ENCODE data around the gene NAT8L. TPM values are rescaled to one million over a fixed set of nuclear protein-coding genes. Genes with fewer than 3 reads are reported as not detected.
"Not testable (repeated sequence)": the region's sequence is repeated elsewhere in the genome, so short reads cannot be mapped to it uniquely, and the experiment has no call there.

Gene NAT8L
- polyA plus RNA-seq, 3 donors: 0.01 TPM; not detected in 2

- Histone ChIP-seq H3K4me3 (replicated peaks in 1 of 3; ENCODE audit: low read depth in 2 of 3, low read length in 3 of 3) (no peak overlapping the region), H2AFZ (ENCODE audit: insufficient read depth, low read depth, low read length, poor library complexity, severe bottlenecking) (no peak overlapping the region), H3K27ac (ENCODE audit: low read depth in 1 of 2, low read length in 2 of 2) (no peak overlapping the region), H3K4me1 (ENCODE audit: control insufficient read depth in 1 of 2, insufficient read depth in 2 of 2, low read length in 2 of 2) (peaks cover 24% of the 10 kb centered on the region in 2 donors), H4K20me1 (ENCODE audit: insufficient read depth, low read length) (no peaks in the 10 kb centered on the region), H3K27me3 (ENCODE audit: control insufficient read depth in 2 of 2, insufficient read depth in 2 of 2, low read length in 2 of 2) (peaks cover 2 to 11% of the 10 kb centered on the region in 2 donors), H3K9ac (ENCODE audit: insufficient read depth, low read length, poor library complexity, severe bottlenecking) (no peak overlapping the region), H3K4me2 (replicated peaks; ENCODE audit: extremely low read depth, low read length, poor library complexity, severe bottlenecking) (no peak overlapping the region), H3K79me2 (ENCODE audit: insufficient read depth, low read length) (no peaks in the 10 kb centered on the region), H3K9me3 (replicated peaks in 1 of 2; ENCODE audit: control insufficient read depth in 1 of 2, insufficient read depth in 1 of 2, low read length in 2 of 2) (no peaks in the 10 kb centered on the region), H3K36me3 (replicated peaks in 1 of 2; ENCODE audit: control insufficient read depth in 1 of 2, insufficient read depth in 2 of 2, low read length in 2 of 2) (no peaks in the 10 kb centered on the region)
- Mint-ChIP-seq H3K36me3 (no peaks in the 10 kb centered on the region), H3K27ac (no peak overlapping the region), H3K9me3 (peaks cover 0 to 4% (median 0%) of the 10 kb centered on the region in 7 donors), H3K27me3 (ENCODE audit: low read depth in 3 of 3) (peaks cover 28 to 39% (median 39%) of the 10 kb centered on the region in 3 donors), H3K4me1 (peaks cover 23% of the 10 kb centered on the region), H3K4me3 (no peak overlapping the region)
- no peak for DNase-seq
- TF ChIP-seq CTCF (IDR thresholded peaks at IDR 0.05): no peak
- WGBS (ENCODE audit: insufficient coverage): 94% methylated on average over 2 of the region's 4 CpGs
- intact Hi-C loops (cut with micrococcal nuclease): loop anchor here in 1 of 2 donors (10.0 kb wide), 1 partner anchor 290 kb away; the partner anchor contains the start of genes TACC3 and TMEM129
Measured at GRCh38 chr4:2015008-2015407, 44.1 kb upstream of the NAT8L start.

GRCh38 chr4:2021358-2022018 lies 37.6 kb upstream of the NAT8L start:
- intact Hi-C loops (cut with micrococcal nuclease): not testable (repeated sequence)
- peaks cover 52 to 69% (median 66%) of the 10 kb centered on the region in 3 donors for H3K27me3 Mint-ChIP-seq (ENCODE audit: low read depth in 3 of 3)
- 26% methylated on average over 7 of the region's 15 CpGs for WGBS (ENCODE audit: insufficient coverage)

More at GRCh38 chr4:2021358-2022018, 37.6 kb upstream of the NAT8L start:
- not testable (repeated sequence) for H3K4me1 ChIP-seq (ENCODE audit: control insufficient read depth in 1 of 2, insufficient read depth in 2 of 2, low read length in 2 of 2); H3K36me3 ChIP-seq (replicated peaks in 1 of 2; ENCODE audit: control insufficient read depth in 1 of 2, insufficient read depth in 2 of 2, low read length in 2 of 2); H3K9ac ChIP-seq (ENCODE audit: insufficient read depth, low read length, poor library complexity, severe bottlenecking); H3K9me3 ChIP-seq (replicated peaks in 1 of 2; ENCODE audit: control insufficient read depth in 1 of 2, insufficient read depth in 1 of 2, low read length in 2 of 2); H3K36me3 Mint-ChIP-seq; H3K4me3 ChIP-seq (replicated peaks in 1 of 3; ENCODE audit: low read depth in 2 of 3, low read length in 3 of 3); H3K4me1 Mint-ChIP-seq; H3K27ac Mint-ChIP-seq; H3K4me2 ChIP-seq (replicated peaks; ENCODE audit: extremely low read depth, low read length, poor library complexity, severe bottlenecking); H2AFZ ChIP-seq (ENCODE audit: insufficient read depth, low read depth, low read length, poor library complexity, severe bottlenecking); DNase-seq; H3K27ac ChIP-seq (ENCODE audit: low read depth in 1 of 2, low read length in 2 of 2); H3K79me2 ChIP-seq (ENCODE audit: insufficient read depth, low read length); H4K20me1 ChIP-seq (ENCODE audit: insufficient read depth, low read length)
- H3K9me3 Mint-ChIP-seq: peaks cover 9 to 18% (median 12%) of the 10 kb centered on the region in 7 donors
- peak overlapping the region in 1 of 2 donors; percentile 70 for H3K4me3 Mint-ChIP-seq
- peaks cover 22 to 43% of the 10 kb centered on the region in 2 donors for H3K27me3 ChIP-seq (ENCODE audit: control insufficient read depth in 2 of 2, insufficient read depth in 2 of 2, low read length in 2 of 2)
